HUES48 (cell line): ENCODE results near the gene RAB6C.
"Not testable (repeated sequence)": the region's sequence is repeated elsewhere in the genome, so short reads cannot be mapped to it uniquely, and the experiment has no call there.

Experiments used
- H3K27ac ChIP-seq: one replicate; pipeline ENCODE4 v1.7.0; 2013; ENCODE audit warnings: low read depth, low read length, inconsistent platforms
- H3K27me3 ChIP-seq: 2 replicates; pipeline ENCODE4 v1.6.1; 2013; ENCODE audit warnings: mild to moderate bottlenecking, low read length; ENCODE audit not compliant: control insufficient read depth, insufficient read depth
- H3K36me3 ChIP-seq: 2 replicates; pipeline ENCODE4 v1.6.1; 2013; ENCODE audit warnings: low read length; ENCODE audit not compliant: control insufficient read depth, insufficient read depth
- H3K4me1 ChIP-seq: 2 replicates; pipeline ENCODE4 v1.6.1; 2013; ENCODE audit warnings: mild to moderate bottlenecking, low read length; ENCODE audit not compliant: control insufficient read depth, insufficient read depth
- H3K4me3 ChIP-seq: 2 replicates; pipeline ENCODE4 v1.5.1; 2013; ENCODE audit warnings: mild to moderate bottlenecking, low read depth, low read length
- H3K9ac ChIP-seq: 2 replicates; pipeline ENCODE4 v1.6.1; 2013; ENCODE audit warnings: mild to moderate bottlenecking, low read depth, low read length, moderate library complexity
- H3K9me3 ChIP-seq: 2 replicates; pipeline ENCODE4 v1.6.1; 2013; ENCODE audit warnings: low read length; ENCODE audit not compliant: control insufficient read depth, insufficient read depth

RAB6C gene

GRCh38 chr2:129996657-129997237 lies 17.3 kb downstream of the RAB6C start:
- not testable (repeated sequence) for H3K4me3 ChIP-seq, H3K27ac ChIP-seq, H3K9me3 ChIP-seq, H3K36me3 ChIP-seq, H3K4me1 ChIP-seq, H3K9ac ChIP-seq, H3K27me3 ChIP-seq

DNA sequence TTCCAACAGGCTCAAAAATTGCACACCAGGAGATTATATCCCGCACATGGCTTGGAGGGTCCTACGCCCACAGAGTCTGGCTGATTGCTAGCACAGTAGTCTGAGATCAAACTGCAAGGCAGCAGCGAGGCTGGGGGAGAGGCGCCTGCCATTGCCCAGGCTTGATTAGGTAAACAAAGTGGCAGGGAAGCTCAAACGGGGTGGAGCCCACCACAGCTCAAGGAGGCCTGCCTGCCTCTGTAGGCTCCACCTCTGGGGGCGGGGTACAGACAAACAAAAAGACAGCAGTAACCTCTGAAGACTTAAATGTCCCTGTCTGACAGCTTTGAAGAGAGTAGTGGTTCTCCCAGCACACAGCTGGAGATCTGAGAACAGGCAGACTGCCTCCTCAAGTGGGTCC lies 19.3 kb downstream of the RAB6C start:
- H3K9ac ChIP-seq, H3K36me3 ChIP-seq, H3K27me3 ChIP-seq, H3K4me3 ChIP-seq, H3K9me3 ChIP-seq, H3K27ac ChIP-seq, H3K4me1 ChIP-seq: not testable (repeated sequence)

DNA sequence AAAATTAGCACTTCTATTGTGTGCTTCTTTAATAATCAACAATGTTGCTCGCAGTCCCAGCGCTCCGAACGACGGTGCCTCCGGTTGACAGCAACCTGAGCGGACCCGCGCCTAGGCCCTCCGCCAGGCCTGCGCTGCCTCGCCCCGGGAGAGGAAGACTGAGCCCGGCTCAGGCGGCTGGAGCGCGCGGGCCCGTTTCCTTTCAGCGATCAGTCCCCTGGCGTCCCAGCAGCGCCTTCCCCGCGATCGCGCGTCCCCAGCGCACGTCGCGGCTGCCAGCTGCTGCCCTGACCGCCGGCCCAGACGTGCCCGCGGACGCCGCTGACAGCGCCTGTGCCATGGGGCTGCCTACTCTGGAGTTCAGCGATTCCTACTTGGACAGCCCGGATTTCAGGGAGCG lies 26.4 kb downstream of the RAB6C start:
- H3K36me3 ChIP-seq, H3K4me1 ChIP-seq, H3K9ac ChIP-seq, H3K9me3 ChIP-seq, H3K27ac ChIP-seq: not testable (repeated sequence)
- peaks cover 16% of the 10 kb centered on the region for H3K27me3 ChIP-seq
- peak overlapping the region; percentile 37; the same call in 1 of the 2 replicates for H3K4me3 ChIP-seq

GRCh38 chr2:130016701-130017100 lies 37.2 kb downstream of the RAB6C start:
- H3K27ac ChIP-seq, H3K27me3 ChIP-seq, H3K4me1 ChIP-seq, H3K36me3 ChIP-seq, H3K9me3 ChIP-seq, H3K4me3 ChIP-seq, H3K9ac ChIP-seq: not testable (repeated sequence)

DNA sequence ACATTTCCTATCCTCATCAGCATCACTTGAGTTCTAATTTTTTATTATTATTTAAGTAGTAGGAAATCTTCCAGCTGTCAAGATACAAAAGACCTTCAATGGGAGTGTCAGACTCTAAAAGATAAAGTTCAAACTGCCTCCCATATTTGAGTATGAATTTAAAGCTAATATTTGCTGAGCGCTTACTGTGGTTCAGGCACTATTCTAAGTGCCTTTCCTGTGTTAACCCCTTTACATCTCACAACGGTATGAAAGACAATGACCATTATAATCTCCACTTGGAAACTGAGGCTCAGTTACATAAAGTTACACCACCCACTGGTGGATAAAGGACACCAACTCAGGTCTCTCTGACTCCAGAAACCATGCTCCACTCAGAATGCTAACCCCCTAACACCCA lies 39.9 kb downstream of the RAB6C start:
- Histone ChIP-seq H3K36me3 (no peaks in the 10 kb centered on the region), H3K4me3 (no peak overlapping the region), H3K9ac (no peak overlapping the region), H3K27me3 (no peaks in the 10 kb centered on the region), H3K27ac (no peak overlapping the region), H3K4me1 (no peaks in the 10 kb centered on the region), H3K9me3 (peaks cover 6% of the 10 kb centered on the region; the same call in 1 of the 2 replicates)

DNA sequence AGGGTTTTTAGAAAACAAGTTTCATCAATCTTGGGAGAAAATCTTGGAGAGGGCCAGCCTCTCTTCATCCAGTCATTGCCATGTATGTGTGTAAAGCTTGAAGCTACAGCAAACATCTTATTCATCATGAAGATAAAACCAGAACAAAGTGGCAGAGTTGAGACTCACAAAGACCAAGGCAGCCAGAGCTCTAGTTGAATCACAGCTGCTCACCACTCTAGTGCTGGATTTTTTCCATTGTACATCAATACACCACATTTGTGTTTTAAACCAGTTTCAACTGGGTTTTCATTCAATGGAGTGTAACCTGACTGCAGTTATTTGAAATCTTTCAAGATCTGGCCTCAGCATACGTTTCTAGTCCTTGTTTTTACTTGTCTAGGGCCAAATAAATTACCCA lies 40.6 kb downstream of the RAB6C start:
- not testable (repeated sequence) for H3K36me3 ChIP-seq

DNA sequence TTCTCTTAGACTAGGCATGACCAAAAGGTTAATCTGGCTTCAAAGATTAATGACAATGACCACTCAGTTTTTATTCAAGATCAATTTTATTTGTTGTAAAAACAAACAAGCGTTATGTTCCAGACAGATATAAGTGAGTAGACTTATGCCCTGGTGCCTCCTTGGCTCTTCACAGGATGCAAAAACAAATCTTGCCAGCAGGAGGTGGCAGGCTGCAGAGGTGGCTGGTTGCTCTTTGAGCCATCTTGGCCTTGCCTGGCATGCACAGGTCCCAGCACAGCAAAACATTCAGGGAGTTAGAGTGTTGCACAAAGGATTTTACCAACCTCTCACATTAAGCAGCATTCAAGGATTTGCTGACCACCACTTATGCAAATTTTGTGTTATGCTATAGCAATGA lies 46.5 kb downstream of the RAB6C start:
- H3K27me3 ChIP-seq, H3K9ac ChIP-seq, H3K9me3 ChIP-seq, H3K4me1 ChIP-seq, H3K36me3 ChIP-seq, H3K4me3 ChIP-seq, H3K27ac ChIP-seq: not testable (repeated sequence)

More for the DNA sequence above, 40.6 kb downstream of the RAB6C start:
- not testable (repeated sequence) for H3K9ac ChIP-seq, H3K4me1 ChIP-seq, H3K27ac ChIP-seq, H3K9me3 ChIP-seq, H3K4me3 ChIP-seq, H3K27me3 ChIP-seq
